Measurements from ENCODE around the gene PRSS27.

The PRSS27 gene

GRCh38 chr16:2692251-2692947 lies 27.6 kb downstream of the PRSS27 start:
- TF ChIP-seq CTCF (IDR thresholded peaks at IDR 0.05; ENCODE audit: low read length): no peak
- TF ChIP-seq EZH2 (IDR thresholded peaks at IDR 0.05; ENCODE audit: borderline replicate concordance, low read length): no peak
- H3F3A ChIP-seq (ENCODE audit: insufficient read depth, low read length): no peaks in the 10 kb centered on the region
- H4K20me1 ChIP-seq (ENCODE audit: insufficient read depth, low read length): peaks cover 3% of the 10 kb centered on the region; the same call in 1 of the 2 replicates
- no peaks in the 10 kb centered on the region for H3K9me2 ChIP-seq (ENCODE audit: low read depth, low read length)
- H3K27ac ChIP-seq (ENCODE audit: low read depth, low read length, poor library complexity, severe bottlenecking): peak overlapping the region; percentile 44
- no peak overlapping the region for H2AFZ ChIP-seq (ENCODE audit: low read length)
- peaks cover 18% of the 10 kb centered on the region for H3K4me1 ChIP-seq (ENCODE audit: insufficient read depth, low read length, severe bottlenecking)
- H3K27me3 ChIP-seq (ENCODE audit: insufficient read depth, low read length): no peaks in the 10 kb centered on the region
- no peaks in the 10 kb centered on the region for H3K36me3 ChIP-seq (ENCODE audit: insufficient read depth, low read length)
- H3K9me3 ChIP-seq (ENCODE audit: low read length): no peaks in the 10 kb centered on the region
- H3K79me2 ChIP-seq (ENCODE audit: insufficient read depth, low read length): peaks cover 4% of the 10 kb centered on the region; the same call in 1 of the 2 replicates
- H3K9ac ChIP-seq (ENCODE audit: low read length): no peak overlapping the region
- no peak overlapping the region for H3K4me3 ChIP-seq (ENCODE audit: low read depth, low read length, poor library complexity, severe bottlenecking)
- H3K4me2 ChIP-seq (ENCODE audit: low read length): no peak overlapping the region; the same call in 1 of the 2 replicates

- H2AFZ ChIP-seq (ENCODE audit: low read length): no peak overlapping the region
- H3F3A ChIP-seq (ENCODE audit: insufficient read depth, low read length): 0 out of 2 replicates have a peak, but pooled peaks cover 3% of the 10 kb centered on the region
- H3K4me3 ChIP-seq (ENCODE audit: low read depth, low read length, poor library complexity, severe bottlenecking): no peak overlapping the region
- no peak overlapping the region for H3K4me2 ChIP-seq (ENCODE audit: low read length)
- no peak overlapping the region for H3K9ac ChIP-seq (ENCODE audit: low read length)
- no peaks in the 10 kb centered on the region for H3K36me3 ChIP-seq (ENCODE audit: insufficient read depth, low read length)
- peaks cover 4% of the 10 kb centered on the region; the same call in 1 of the 2 replicates for H3K79me2 ChIP-seq (ENCODE audit: insufficient read depth, low read length)
- TF ChIP-seq CTCF (IDR thresholded peaks at IDR 0.05; ENCODE audit: low read length): no peak
- no peak for TF ChIP-seq EZH2 (IDR thresholded peaks at IDR 0.05; ENCODE audit: borderline replicate concordance, low read length)
- no peak overlapping the region for H3K27ac ChIP-seq (ENCODE audit: low read depth, low read length, poor library complexity, severe bottlenecking)
- no peaks in the 10 kb centered on the region for H3K9me2 ChIP-seq (ENCODE audit: low read depth, low read length)
- H3K4me1 ChIP-seq (ENCODE audit: insufficient read depth, low read length, severe bottlenecking): peaks cover 25% of the 10 kb centered on the region
- H4K20me1 ChIP-seq (ENCODE audit: insufficient read depth, low read length): peaks cover 3% of the 10 kb centered on the region; the same call in 1 of the 2 replicates
- no peaks in the 10 kb centered on the region for H3K9me3 ChIP-seq (ENCODE audit: low read length)
- H3K27me3 ChIP-seq (ENCODE audit: insufficient read depth, low read length): no peaks in the 10 kb centered on the region
Observed at GRCh38 chr16:2691491-2692248, 28.4 kb downstream of the PRSS27 start.

- Histone ChIP-seq H3K4me2 (ENCODE audit: low read length) (no peak overlapping the region), H3K4me3 (ENCODE audit: low read depth, low read length, poor library complexity, severe bottlenecking) (no peak overlapping the region), H3K9ac (ENCODE audit: low read length) (no peak overlapping the region), H3K27ac (ENCODE audit: low read depth, low read length, poor library complexity, severe bottlenecking) (no peak overlapping the region), H3K79me2 (ENCODE audit: insufficient read depth, low read length) (peaks cover 4% of the 10 kb centered on the region; the same call in 1 of the 2 replicates), H3F3A (ENCODE audit: insufficient read depth, low read length) (0 out of 2 replicates have a peak, but pooled peaks cover 3% of the 10 kb centered on the region), H3K4me1 (ENCODE audit: insufficient read depth, low read length, severe bottlenecking) (peaks cover 27% of the 10 kb centered on the region), H4K20me1 (ENCODE audit: insufficient read depth, low read length) (peaks cover 3% of the 10 kb centered on the region; the same call in 1 of the 2 replicates), H3K36me3 (ENCODE audit: insufficient read depth, low read length) (no peaks in the 10 kb centered on the region), H3K27me3 (ENCODE audit: insufficient read depth, low read length) (no peaks in the 10 kb centered on the region), H3K9me3 (ENCODE audit: low read length) (no peaks in the 10 kb centered on the region), H3K9me2 (ENCODE audit: low read depth, low read length) (no peaks in the 10 kb centered on the region), H2AFZ (ENCODE audit: low read length) (no peak overlapping the region)
- TF ChIP-seq CTCF (IDR thresholded peaks at IDR 0.05; ENCODE audit: low read length) (no peak), EZH2 (IDR thresholded peaks at IDR 0.05; ENCODE audit: borderline replicate concordance, low read length) (no peak)
Observed at GRCh38 chr16:2690852-2691251, 29.2 kb downstream of the PRSS27 start.
